GM21619 (cell line): ENCODE data around the gene ARMC5.
"Not testable (repeated sequence)": the region's sequence is repeated elsewhere in the genome, so short reads cannot be mapped to it uniquely, and the experiment has no call there.

Experiments
- ATAC-seq: cut with Tn5 transposase; IDR thresholded peaks from one replicate; pipeline ENCODE4 v1.9.1; 2021; ENCODE audit not compliant: unreplicated experiment

Gene ARMC5

GRCh38 chr16:31476303-31477219 lies 17.3 kb downstream of the ARMC5 start:
- peak; percentile 55 for ATAC-seq

GRCh38 chr16:31477220-31478216 lies 18.2 kb downstream of the ARMC5 start:
- ATAC-seq: peak; percentile 31

DNA sequence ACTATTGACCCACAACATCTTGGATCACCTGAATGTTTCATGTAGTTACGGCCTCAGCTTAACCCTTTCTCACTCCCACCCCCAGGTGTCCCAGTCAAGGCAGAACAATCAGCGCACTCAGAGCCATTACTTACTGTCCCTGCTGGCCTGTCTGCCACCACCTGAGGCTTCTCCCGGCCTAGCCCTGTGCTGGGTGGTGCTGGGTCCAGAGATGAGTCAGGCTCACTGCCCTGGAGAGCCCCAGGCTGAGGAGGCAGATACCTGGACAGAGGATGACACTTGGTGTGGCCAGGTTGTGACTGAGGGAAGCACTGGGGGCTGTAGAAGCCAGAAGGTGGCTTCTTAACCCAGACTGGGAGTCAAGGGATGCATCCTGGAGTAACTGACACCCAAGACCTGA lies 19.7 kb downstream of the ARMC5 start:
- no peak for ATAC-seq

DNA sequence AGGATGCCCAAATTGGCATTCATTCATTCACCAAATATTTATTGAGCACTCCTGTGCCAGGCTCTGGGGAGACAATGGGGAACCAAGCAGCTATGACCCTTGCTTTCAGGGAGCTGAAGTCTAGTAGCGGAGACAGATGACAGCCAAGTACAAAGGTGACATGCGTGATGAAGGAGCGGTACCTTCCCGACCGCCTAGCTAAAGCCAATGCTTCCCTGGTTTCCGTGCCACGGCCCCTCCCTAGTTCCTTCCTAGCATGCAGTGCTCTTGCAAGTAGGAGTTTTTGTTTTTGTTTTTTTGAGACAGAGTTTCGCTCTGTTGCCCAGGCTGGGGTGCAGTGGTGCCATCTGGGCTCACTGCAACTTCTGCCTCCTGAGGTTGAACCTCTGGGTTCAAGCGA lies 20.4 kb downstream of the ARMC5 start:
- ATAC-seq: no peak

GRCh38 chr16:31480851-31481536 lies 21.7 kb downstream of the ARMC5 start:
- no peak for ATAC-seq

GRCh38 chr16:31483081-31483480 lies 23.8 kb downstream of the ARMC5 start, which contains the start of gene SLC5A2:
SLC5A2 (plus strand) TSS chr16:31483123; CDS start chr16:31483137, 14 bp downstream.
- no peak for ATAC-seq

DNA sequence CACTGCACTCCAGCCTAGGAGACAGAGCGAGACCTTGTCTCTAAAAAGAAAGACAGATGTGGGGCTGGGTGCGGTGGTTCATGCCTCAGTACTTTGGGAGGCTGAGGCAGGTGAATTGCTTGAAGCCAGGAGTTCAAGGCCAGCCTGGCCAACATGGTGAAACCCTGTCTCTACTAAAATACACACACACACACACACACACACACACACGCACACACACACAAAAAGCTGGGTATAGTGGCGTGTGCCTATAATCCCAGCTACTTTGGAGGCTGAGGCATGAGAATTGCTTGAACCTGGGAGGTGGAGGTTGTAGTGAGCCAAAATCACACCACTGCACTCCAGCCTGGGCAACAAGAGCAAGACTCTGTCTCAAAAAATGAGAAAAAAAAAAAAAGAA lies 24.7 kb downstream of the ARMC5 start:
- not testable (repeated sequence) for ATAC-seq

GRCh38 chr16:31484491-31485171 lies 25.3 kb downstream of the ARMC5 start:
- ATAC-seq: no peak

- no peak for ATAC-seq
Observed at GRCh38 chr16:31485571-31485970, 26.3 kb downstream of the ARMC5 start.

- no peak for ATAC-seq
Observed at GRCh38 chr16:31486045-31486444, 26.7 kb downstream of the ARMC5 start.

DNA sequence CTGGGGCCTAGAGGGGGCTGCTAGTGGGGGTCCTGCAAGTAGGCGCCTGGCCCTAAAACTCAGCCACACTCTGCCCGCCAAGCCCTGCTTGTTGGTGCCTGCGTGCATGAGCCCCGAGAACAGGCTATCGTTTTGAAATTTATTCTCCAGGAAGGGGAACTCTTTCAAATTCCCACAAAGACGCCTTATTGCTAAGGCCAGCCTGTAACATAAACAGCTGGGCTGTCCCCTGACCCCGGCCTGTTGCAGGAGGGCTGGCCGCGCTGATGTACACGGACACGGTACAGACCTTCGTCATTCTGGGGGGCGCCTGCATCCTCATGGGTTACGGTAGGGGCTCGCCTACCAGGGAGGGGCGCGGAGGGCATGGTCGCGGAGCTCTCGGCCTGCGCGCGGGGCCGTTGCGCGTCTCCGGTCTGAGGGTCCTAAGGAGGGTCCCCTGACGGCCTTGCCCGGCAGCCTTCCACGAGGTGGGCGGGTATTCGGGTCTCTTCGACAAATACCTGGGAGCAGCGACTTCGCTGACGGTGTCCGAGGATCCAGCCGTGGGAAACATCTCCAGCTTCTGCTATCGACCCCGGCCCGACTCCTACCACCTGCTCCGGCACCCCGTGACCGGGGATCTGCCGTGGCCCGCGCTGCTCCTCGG lies 27.9 kb downstream of the ARMC5 start:
- ATAC-seq: peak; percentile 4

GRCh38 chr16:31487720-31488467 lies 28.6 kb downstream of the ARMC5 start:
- ATAC-seq: peak; percentile 79

- ATAC-seq: no peak
Observed at GRCh38 chr16:31488468-31489297, 29.4 kb downstream of the ARMC5 start.

DNA sequence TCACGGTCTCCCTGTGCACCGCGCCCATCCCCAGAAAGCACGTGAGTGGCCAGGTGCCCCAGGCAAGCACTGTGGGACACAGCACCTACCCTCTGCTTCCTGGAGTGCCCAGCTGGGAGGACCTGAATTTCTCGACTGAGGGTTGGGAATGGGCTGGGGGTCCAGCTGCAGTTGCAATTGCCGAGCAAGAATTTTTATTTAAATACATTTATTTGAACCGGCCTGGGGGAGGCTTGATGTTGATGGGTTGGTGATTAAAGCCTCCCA lies 29.9 kb downstream of the ARMC5 start:
- ATAC-seq: no peak

- ATAC-seq: no peak
Observed at GRCh38 chr16:31489616-31490584, 30.6 kb downstream of the ARMC5 start.

DNA sequence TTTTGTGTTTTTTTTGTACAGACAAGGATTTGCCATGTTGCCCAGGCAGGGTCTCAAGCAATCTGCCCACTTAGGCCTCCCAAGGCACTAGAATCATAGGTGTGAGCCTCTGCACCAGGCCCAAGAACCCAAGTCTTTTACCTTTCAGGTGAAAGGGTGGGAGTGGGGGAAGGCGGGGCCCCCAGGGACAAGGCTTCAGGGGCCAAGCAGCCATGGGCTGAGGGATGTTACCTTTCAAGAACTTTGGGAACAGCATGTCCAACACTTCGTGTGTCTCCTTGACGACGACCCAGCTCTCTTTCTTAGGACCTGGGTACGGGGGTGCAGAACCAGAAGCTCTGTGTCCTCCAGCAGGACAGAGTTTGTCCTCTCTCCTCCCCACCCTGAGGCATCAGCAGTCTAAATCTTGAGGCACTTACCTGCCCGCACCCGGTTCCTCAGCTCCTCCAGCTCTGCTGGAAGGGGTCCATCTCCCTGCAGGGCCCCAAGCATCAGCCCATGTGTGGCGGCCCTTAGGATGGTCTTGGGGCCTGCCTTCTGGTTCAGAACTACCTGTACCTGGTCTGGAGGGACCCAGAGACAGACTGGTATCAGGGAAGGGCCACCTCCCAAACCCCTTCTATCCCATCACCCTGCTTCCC lies 32.6 kb downstream of the ARMC5 start:
- ATAC-seq: no peak
